GM18861 (cell line): Measurements from ENCODE around the gene IER5L.
"Not testable (repeated sequence)": the region's sequence is repeated elsewhere in the genome, so short reads cannot be mapped to it uniquely, and the experiment has no call there.

ENCODE experiments used
- ATAC-seq: cut with Tn5 transposase; IDR thresholded peaks from one replicate; pipeline ENCODE4 v1.9.1; 2021; ENCODE audit not compliant: unreplicated experiment

The IER5L gene

DNA sequence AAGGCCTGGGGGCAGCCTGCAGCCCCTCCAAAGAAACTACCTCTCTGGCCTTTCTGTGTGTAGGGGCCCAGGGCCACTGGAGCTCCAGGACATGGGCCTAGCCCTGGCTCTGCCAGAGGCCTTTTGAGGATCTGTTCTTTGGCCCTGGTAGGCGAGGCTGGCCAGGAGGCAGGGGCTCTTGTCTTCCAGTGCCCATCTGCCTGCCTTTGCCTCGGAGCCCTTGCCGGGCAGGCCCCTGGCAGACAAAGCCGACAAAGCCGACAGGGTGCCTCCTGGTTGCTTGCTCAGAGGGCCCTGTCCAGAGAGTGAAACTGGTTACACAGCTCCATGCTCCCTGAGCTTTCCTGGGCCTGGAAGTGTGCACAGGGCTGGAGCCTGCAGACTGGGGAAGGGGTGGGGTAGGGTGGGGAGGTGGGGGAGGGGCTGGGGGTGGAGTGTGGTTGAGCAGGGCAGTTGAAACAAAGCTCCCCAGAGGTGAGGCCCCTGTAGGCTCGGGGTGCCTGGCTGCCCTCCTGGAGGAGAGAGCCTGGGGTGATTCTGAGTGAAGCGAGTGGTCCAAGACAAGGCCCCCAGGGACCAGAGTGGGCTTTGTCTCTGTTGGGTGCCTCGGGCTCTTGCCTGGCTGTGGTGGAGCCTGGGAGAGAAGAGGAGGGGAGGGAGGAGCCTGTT is 37.5 kb downstream of the IER5L start:
- peak; percentile 17 for ATAC-seq

DNA sequence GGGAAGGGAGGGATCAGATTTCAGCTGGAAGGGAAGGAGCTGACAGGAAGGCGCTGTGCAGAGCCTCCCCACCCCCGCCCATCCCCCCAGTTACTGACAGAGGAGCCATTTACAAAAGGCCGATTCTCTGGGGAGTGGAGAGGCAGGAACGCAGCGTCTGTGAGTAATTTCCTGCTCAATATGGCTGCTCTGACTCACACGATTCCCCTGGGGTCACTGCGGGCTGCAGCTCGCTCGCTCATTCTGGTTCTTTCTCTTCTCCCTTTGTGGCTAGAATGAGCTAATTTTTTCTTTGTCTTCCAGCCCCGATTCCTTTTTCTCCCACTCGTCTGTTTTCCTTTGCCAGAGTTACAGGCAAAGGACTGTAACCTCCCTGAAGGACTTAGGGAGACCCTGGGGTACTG is 38.1 kb downstream of the IER5L start:
- ATAC-seq = peak; percentile 50

DNA sequence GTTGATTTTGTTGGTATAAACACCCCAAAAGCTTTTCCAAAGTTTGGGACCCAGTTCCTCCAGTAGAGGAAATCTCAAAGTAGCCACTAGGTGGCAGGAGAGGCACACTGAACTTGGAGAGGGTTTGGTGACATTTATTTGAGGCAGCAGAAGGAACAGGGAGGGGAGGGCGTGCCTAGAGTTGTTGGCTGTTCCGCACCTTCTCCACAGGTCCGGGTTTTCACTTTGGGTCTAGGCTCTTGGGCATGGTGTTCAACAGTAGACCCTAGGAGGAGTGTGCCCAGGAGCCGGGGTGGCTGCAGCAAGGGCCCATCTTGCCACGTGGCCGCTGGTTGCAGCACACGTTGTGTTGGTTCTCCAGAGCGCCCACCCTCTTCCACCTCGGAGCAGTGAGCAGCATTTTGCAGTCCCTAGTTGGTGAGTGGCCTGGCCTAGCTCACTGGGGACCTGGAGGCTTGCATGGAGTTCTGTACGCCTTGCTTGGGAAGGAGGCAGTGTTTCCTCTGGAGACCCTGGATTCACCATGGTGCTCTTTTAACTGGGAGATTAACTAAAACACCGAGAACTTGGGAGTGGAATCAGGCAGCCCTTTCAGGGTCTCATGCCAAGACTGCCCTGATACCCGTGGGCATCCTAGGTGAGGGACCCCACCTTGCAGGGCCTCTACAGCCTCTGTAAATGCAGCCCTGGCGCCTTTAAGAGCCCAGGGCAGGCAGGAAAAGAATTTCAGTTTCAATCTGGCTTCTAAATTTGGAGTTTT is 38.6 kb downstream of the IER5L start:
- ATAC-seq = no peak

DNA sequence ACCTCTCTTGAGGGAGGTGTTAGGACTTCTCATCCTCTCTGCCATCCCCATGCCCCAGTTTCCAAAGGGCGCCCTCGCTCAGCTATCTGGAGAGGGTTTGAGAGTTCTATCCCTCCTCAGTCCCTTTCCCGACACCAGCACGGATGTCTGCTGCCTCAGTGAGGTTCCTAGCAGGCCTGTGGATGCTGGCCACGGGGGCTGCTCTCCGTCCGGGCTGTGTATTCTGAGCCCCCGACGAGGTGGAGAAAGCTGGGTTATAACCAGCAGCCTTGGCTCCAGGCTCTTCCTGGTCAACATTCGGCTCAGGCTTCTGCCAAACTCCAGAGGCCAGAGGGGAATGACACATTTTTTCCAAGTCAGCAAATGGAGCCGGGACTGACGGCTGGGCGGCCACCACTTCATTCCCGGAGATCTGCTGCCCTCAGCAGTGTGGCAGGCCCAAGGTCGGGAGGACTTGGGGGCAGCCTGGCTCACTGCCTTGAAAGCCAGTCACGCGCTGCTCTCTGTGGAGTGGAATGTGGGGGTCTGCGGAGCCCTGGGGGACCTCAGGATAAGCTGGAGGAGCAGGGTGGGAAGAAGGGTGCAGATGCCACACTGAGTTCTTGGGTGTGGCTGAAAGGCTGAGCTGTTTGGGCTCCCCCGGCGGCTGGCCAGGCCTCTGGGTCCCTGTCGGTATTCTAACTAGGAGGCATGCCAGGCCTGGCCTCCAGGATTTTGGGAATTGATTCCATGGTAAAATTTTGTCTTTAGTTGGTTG is 39.4 kb downstream of the IER5L start:
- ATAC-seq = no peak

DNA sequence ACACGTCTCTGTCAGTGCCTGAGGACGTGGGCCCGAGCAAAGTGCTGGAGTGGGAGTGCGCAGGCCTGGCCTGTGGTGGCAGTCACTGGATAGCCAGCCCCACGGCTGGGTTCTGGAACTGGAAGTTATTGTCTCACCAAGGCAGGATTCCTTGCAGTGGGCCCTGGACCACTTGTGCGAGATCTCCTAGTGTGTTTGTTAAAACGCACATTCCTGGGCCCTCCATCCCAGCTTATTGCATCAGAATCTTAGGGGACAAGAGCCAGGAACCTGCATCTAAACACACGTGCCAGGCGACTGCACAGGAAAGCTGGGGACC is 40.0 kb downstream of the IER5L start:
- ATAC-seq = no peak

DNA sequence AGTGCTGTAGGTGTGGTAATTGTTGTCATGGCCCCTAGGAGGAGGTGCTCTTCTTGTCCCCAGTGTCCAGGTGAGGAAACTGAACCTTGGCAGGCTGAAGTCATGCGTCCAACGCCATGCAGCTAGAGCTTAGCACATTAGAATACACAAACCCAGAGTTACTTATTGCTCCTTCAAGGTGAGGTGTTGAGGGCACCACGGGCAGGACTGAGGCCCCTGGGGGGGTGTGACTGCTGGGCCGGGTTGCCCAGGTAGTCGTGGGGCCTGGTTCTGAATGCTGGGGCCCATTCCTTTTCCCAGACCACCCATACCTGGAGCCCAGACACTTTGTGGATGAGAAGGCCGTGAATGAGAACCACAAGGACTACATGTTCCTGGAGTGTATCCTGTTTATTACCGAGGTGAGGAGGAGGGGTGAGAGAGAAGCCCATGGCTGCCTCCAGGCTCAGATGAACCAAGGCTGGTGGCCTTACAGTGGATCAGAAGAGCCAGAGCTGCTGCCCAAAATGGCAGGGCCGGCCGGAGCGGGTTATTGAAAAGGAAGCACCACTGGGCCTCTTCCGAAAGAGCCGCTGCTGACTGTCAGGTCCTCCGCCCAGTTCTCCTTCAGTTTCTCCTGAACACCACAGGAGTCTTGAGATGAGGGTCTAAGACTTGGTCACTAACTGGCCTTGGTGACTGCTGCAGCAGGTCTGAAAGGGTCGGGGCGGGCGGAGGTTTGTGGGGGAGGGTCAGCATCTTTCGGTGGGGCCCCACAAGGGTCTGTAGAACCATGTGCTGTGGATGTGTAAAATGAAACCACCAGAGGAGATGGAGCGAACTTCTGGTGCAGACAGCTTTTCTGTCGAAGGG is 40.5 kb downstream of the IER5L start:
- no peak for ATAC-seq

DNA sequence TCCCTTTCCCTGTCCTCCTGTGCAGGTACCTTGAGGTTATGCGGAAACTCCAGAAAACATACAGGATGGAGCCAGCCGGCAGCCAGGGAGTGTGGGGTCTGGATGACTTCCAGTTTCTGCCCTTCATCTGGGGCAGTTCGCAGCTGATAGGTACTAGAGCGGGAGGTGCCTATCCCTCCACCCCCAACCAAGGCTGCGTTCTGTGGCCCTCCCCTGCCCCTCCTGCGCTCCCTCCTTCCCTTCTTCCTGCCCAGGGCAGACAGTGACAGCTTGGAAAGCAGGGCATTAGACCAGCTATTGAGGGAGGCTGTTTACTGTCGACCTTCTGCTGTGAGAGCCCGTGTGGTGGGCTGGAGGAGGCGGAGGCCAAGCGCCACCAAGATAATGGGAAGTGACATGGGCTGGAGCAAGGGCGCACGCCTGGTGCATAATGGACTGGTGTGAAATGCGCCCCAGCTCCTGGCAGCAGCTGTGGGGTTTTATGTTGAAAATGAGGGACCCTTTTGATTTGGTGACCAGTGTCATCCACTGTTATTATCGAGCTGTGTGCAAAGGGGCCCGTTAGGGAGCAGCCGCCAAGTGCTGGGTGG is 41.5 kb downstream of the IER5L start:
- no peak for ATAC-seq

DNA sequence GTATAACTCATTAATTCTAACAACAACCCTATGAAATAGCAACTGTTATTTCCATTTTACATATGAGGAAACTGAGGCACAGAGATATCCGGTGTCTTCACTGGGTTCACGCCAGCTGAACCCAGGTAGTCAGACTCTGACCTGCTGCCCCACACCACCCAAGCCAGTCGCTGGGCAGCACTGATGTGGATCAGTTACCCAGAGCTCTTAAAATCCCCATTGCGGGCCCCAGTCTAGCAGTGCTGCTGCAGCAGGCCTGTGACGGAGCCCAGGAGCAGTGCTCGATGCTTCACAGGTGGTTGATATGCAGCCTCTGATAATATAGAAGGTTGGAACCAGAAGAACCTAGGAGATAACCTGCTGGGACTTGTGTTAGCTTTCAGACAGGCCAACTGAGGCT is 42.6 kb downstream of the IER5L start:
- ATAC-seq = no peak

DNA sequence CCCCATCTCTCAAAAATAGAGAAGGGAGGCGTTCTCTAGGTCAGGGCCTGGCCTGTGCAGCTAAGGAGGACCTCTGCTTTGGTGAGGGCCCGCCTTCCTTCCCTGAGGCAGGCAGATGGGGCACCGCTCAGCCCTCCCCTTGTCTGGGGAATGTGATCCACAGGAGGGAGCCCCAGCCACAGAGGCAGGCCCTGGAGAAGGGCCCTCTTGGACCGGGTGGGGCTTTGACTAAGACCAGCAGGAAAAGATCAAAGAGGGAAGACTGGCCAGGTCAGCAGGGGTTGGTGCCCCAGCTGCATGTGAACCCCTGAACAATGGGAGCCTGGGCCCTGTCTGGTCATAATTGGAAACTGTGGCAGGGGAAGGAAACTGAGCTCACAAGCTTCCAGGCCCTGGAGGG is 45.0 kb downstream of the IER5L start:
- ATAC-seq = no peak

DNA sequence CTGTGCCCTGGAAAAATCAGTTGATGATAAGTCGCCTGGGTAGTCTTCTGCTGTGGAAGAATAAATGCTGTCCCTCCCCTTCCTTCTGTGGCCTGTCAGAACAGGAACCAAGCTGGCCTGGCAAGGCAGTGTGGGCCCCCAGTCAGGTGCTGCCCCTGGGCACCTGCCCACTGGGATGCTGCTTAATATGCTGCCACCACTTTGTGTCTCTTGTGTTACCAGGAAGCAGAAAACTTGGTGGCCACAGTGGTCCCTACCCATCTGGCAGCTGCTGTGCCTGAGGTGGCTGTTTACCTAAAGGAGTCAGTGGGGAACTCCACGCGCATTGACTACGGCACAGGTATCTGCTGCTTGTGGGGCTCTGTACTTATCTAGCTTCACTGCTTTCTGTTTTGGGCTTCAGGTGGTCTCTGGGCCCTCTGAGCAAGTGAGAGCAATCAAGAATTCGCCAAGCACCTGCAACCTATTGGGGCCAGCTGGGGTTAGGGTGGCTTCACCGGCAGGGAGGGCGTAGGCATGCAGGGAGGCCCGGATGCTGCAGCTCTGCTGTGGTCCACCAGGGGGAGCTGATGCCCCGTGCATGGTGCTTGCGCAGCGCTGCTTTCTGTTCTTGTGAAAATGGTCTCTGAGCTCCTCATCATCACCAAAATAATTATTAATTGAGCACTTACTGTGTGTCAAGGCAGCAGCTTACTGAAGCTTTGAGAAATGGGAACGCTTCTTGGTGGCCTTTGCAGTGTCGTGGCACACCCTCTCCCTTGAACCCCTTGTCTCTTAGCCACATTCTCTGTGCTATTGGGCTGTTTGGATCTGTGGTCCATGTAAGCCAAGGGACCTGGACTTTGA is 46.5 kb downstream of the IER5L start:
- ATAC-seq = no peak

DNA sequence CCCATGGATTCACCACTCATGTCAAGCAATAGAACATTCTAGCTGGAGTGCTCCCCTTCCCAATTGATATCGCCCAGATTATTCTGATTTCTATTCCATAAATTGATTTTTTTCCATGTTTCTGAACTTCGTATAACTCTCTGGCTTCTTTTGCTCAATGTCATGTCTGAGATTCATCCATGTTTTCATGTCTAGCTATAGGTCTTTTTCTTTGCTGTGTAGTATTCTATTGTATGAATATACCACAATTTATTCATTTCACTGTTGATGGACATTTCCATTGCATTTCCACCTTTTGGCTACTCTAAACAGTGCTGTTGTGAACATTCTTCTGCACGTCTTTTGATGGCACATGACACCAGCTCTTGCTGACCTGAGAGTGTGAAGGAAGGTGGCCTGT is 47.3 kb downstream of the IER5L start:
- ATAC-seq = no peak

DNA sequence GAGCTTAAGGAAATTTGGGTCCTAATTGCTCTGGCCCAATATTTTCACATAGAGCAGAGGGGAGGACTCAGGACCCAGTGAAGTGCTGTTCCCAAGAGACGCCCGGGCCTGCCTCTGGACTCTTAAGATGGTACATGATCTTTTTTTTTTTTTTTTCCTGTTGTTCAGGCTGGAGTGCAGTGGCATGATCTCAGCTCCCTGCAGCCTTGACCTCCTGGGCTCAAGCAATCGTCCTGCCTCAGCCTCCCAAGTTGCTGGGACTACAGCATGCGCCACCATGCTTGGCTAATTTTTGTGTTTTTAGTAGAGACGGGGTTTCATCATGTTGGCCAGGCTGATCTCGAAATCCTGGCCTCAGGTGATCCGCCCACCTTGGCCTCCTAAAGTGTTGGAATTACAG is 47.8 kb downstream of the IER5L start:
- ATAC-seq = not testable (repeated sequence)

DNA sequence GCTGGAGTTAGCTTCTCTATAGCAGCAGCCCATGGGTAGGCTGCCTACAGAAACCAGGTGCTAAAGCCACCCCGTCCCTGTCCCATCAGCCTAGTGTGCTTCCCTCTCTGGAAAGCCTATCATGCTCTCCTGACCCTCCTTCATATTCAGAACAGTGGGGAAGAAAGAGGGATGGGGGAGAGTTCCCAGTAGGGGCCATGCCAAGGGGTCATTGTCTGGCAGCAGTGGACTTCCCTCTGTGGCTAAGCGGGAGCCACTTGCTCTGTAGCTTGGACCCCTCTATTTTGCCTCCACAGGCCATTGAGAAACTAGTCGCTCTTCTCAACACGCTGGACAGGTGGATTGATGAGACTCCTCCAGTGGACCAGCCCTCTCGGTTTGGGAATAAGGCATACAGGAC is 49.4 kb downstream of the IER5L start:
- no peak for ATAC-seq

DNA sequence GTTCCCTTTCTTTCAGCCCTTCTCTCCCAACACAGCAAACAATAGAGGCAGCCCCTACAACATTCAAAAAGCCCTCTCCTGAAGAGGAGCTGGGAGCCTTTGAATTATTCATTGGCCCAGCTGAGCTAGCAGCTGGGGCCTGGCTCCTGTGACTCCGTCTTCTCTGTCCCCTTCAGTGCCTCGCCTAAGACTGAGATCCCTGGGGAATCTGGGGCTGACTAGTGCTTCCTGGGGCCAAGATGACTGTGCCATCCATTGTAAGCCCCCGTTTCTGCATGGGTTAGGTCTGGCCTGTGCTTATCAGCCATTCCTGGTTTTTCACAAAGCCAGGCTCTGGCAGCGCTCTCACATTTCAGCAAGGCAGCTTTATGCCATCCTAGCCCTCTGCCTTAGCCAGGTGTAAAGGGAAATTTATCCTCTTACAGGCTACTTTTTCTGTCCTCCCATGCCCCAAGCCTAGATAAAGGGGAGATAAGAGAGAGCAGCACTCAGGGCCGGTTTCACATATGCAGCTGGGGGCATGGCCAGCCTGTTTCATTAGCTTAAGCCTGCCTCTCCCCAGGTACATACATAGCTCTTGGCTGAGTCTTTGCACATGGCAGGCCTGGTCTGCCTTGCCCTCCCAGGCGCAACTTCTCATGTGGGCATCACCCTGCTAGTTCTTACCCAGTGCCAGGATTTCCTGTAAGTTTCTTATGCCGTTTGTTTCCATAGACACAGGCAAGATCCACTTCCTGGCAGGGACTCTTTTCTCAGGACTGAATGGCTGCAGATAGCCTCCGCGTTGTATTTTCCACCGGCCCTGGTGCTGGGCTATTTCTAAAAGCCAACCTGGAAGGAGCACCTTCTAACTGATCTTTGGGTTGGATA is 51.1 kb downstream of the IER5L start:
- ATAC-seq = no peak
